GM18499 (cell line): ENCODE measurements around the gene ZNF860.

Experiments used
- ATAC-seq: cut with Tn5 transposase; IDR thresholded peaks from one replicate; pipeline ENCODE4 v1.9.1; 2021; ENCODE audit warnings: moderate number of reproducible peaks; ENCODE audit not compliant: insufficient read depth, unreplicated experiment

Gene ZNF860

DNA sequence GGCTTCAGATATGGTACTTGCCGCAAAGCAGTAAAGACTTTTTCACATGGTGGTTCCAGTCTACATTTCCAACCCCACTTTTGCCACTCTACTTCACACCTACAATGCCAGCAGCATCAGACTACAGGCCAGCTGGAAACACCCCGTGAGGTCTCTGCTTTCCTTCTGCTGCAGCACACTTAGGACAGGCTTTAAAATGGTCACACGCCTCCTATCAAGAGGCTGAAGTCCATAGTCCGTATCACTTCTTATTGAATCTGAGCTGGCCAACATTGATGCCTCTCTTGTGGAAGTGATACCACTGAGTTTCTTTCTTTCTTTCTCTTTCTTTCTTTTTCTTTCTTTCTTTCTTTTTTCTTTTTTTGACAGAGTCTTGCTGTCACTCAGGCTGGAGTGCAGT lies 59.8 kb downstream of the ZNF860 start:
- ATAC-seq = no peak
